ENCODE results near the gene CCDC40. TPM values are rescaled to one million over a fixed set of nuclear protein-coding genes. Genes with fewer than 3 reads are reported as not detected.

Gene CCDC40
- total and polyA plus RNA-seq, 2 donors (not counting 1 experiment from before 2014, with no cell fraction given) = 0.63 to 3.2 TPM

DNA sequence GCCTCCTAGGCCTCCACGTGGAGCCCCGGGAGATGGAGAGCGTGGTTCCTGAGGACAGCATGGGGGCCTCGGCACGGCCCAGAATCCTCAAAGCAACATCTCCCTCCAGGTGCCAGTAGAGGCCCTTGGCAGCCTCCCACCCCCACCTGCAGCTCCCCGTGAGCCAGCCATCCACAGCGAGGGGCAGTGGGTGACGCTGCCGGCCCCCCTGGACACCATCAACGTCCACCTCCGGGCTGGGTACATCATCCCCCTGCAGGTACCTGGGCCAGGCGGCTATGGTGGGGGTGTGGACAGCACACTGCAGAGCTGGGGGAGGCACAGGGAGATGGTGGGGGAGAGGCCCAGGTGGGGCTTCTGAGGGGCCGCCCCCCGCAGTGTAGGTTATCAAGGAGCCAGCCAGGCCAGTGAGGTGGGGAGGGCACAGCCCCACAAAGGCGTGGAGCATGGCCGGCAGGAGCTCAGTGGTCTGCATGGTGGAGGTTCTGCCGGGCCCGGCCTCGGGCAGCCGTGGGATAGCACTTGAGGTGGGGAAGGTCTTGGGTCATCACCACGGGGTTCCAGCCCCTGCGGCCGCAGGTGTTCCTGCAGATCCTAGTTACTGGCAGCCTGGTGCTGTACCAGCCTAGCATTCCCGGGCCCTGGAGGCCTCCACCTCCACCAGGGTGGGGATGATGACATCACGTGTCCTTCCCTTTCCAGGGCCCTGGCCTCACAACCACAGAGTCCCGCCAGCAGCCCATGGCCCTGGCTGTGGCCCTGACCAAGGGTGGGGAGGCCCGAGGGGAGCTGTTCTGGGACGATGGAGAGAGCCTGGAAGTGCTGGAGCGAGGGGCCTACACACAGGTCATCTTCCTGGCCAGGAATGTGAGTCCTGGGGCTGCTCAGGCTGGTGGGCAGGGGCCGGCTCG, 81.3 kb downstream of the CCDC40 start:
- ChIA-PET CTCF (interaction anchor here (1.1 to 2.7 kb wide), 2 partner anchors 16 kb away, joined by 3 to 6 read pairs; partner anchors contain the start of gene GAA), POLR2A (no interaction called here)
- intact Hi-C loops (cut with micrococcal nuclease) = no loop called here
- Histone ChIP-seq H3K4me2 (replicated peaks; ENCODE audit: low read depth, low read length, poor library complexity, severe bottlenecking) (no peak overlapping the region), H3K9ac (ENCODE audit: low read length) (no peak overlapping the region), H3K27ac (ENCODE audit: low read length in 2 of 2) (no peak overlapping the region), H4K20me1 (ENCODE audit: control insufficient read depth, insufficient read depth, low read length, poor library complexity, severe bottlenecking) (no peaks in the 10 kb centered on the region), H3K4me1 (ENCODE audit: control insufficient read depth in 2 of 2, insufficient read depth in 2 of 2, low read length in 2 of 2) (peaks cover 5 to 7% of the 10 kb centered on the region in 2 donors), H3K79me2 (ENCODE audit: control insufficient read depth, insufficient read depth, low read length) (no peaks in the 10 kb centered on the region), H3K27me3 (replicated peaks in 1 of 4; ENCODE audit: control extremely low read depth in 1 of 4, control insufficient read depth in 3 of 4, insufficient read depth in 4 of 4, low read length in 3 of 4) (no peaks in the 10 kb centered on the region), H3K36me3 (replicated peaks in 1 of 2; ENCODE audit: control extremely low read depth in 1 of 2, control insufficient read depth in 1 of 2, extremely low read depth in 1 of 2, insufficient read depth in 2 of 2, low read length in 1 of 2) (no peaks in the 10 kb centered on the region), H2AFZ (ENCODE audit: insufficient read depth, low read depth, low read length, poor library complexity, severe bottlenecking) (no peak overlapping the region), H3K4me3 (ENCODE audit: control extremely low read depth in 1 of 5, extremely low read depth in 1 of 5, insufficient read depth in 1 of 5, low read depth in 2 of 5, low read length in 4 of 5) (no peak overlapping the region), H3K9me3 (ENCODE audit: control extremely low read depth in 1 of 3, control insufficient read depth in 2 of 3, insufficient read depth in 1 of 3, low read length in 2 of 3) (peaks cover 0 to 4% (median 0%) of the 10 kb centered on the region in 3 donors)
- 96% methylated on average over 25 of the region's 31 CpGs for WGBS (ENCODE audit: insufficient coverage)
- TF ChIP-seq EZH2 (IDR thresholded peaks at IDR 0.05; ENCODE audit: borderline replicate concordance, insufficient read depth, low read depth, low read length, poor library complexity, severe bottlenecking) = no peak
- TF ChIP-seq, protein P1, sequence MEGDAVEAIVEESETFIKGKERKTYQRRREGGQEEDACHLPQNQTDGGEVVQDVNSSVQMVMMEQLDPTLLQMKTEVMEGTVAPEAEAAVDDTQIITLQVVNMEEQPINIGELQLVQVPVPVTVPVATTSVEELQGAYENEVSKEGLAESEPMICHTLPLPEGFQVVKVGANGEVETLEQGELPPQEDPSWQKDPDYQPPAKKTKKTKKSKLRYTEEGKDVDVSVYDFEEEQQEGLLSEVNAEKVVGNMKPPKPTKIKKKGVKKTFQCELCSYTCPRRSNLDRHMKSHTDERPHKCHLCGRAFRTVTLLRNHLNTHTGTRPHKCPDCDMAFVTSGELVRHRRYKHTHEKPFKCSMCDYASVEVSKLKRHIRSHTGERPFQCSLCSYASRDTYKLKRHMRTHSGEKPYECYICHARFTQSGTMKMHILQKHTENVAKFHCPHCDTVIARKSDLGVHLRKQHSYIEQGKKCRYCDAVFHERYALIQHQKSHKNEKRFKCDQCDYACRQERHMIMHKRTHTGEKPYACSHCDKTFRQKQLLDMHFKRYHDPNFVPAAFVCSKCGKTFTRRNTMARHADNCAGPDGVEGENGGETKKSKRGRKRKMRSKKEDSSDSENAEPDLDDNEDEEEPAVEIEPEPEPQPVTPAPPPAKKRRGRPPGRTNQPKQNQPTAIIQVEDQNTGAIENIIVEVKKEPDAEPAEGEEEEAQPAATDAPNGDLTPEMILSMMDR (IDR thresholded peaks at IDR 0.05) = no peak
- Mint-ChIP-seq H3K27ac (no peak overlapping the region), H3K4me3 (no peak overlapping the region), H3K4me1 (peaks cover 7% of the 10 kb centered on the region), H3K9me3 (ENCODE audit: insufficient read depth) (no peaks in the 10 kb centered on the region), H3K27me3 (no peaks in the 10 kb centered on the region)
- DNase-seq (no peak), ATAC-seq (ENCODE audit: low read depth) (no peak)

Data from B cell (primary cell).